ENCODE results near the gene ARL3.

GRCh38 chr10:102639537-102639936 lies 74.7 kb downstream of the ARL3 start:
- no peak for TF ChIP-seq CTCF (IDR thresholded peaks at IDR 0.05; ENCODE audit: insufficient read depth, low read depth, low read length)
- no peak for TF ChIP-seq EZH2 (IDR thresholded peaks at IDR 0.05; ENCODE audit: insufficient read depth, low read length)

Measured in astrocyte (in vitro differentiated cells and primary cell).